Right atrium auricular region (tissue), 2 donors: ENCODE data around the gene ARHGAP32. TPM values are rescaled to one million over a fixed set of nuclear protein-coding genes. Genes with fewer than 3 reads are reported as not detected.

Experiments used
- DNase-seq: peaks from one replicate; pipeline ENCODE4 v3.0.0-alpha.2; 2019; ENCODE audit warnings: low spot score
- H3K27ac ChIP-seq, 2 donors: fragments of 200-600 bp; sonication (generic); 1 replicate in 1 of 2; 2 replicates in 1 of 2; pipeline ENCODE4 v1.5.1; 2016 to 2019
- H3K27me3 ChIP-seq, 2 donors: fragments of 200-600 bp; sonication (generic); one replicate each; pipeline versions ENCODE4 v1.5.1 to v1.6.0; 2017 to 2019
- H3K36me3 ChIP-seq: fragments of 200-600 bp; sonication (generic); one replicate; pipeline ENCODE4 v1.5.1; 2016
- H3K4me1 ChIP-seq, 2 donors: fragments of 200-600 bp; sonication (generic); one replicate each; pipeline versions ENCODE4 v1.5.1 to v1.6.0; 2017 to 2019
- H3K4me3 ChIP-seq, 2 donors: fragments of 200-600 bp; sonication (generic); 1 replicate in 1 of 2; 2 replicates in 1 of 2; pipeline ENCODE4 v1.5.1; 2017 to 2019; ENCODE audit warnings: mild to moderate bottlenecking in 1 of 2, moderate library complexity in 1 of 2
- H3K9me3 ChIP-seq, 2 donors: fragments of 200-600 bp; sonication (generic); one replicate each; pipeline ENCODE4 v1.5.1; 2019
- CTCF ChIP-seq, 2 donors: fragments of 200-600 bp; sonication (generic); IDR thresholded peaks; one replicate each; pipeline ENCODE4 v1.5.1; 2019; ENCODE audit warnings: antibody characterized with exemption in 2 of 2
- total RNA-seq, 2 donors: library from RNA; depleted of rRNA; stranded (reverse); fragments of >200 nt; gene quantifications; one replicate each; pipeline ENCODE4 v1.1.0, GENCODE V29; 2016

ARHGAP32 gene
- total RNA-seq, 2 donors from 2014 or later: 5.2 to 10.5 TPM

DNA sequence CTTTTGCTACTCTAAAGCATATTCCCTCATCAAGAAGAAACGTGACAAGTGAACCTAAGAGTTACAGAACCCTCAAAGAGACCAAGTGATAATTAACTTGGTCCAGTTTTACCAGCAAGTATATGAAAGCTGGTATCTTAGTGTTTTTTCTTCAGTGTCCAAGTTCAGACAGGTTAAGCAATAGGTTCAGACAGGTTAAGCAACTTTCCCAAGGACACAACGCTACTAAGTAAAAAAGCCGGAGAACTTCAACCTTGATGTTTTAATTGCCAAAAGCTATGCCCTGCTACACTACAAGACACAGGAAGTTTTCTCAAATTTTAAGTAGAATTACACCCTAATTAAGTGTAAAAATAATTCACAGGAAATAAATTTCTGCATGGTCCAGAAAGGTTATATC is 30.0 kb upstream of the ARHGAP32 start:
- no peak overlapping the region for H3K4me3 ChIP-seq
- DNase-seq: no peak

GRCh38 chr11:129215506-129216245 is 23.6 kb upstream of the ARHGAP32 start:
- H3K27me3 ChIP-seq: no peaks in the 10 kb centered on the region
- H3K36me3 ChIP-seq: no peaks in the 10 kb centered on the region

More for the DNA sequence above, 30.0 kb upstream of the ARHGAP32 start:
- Histone ChIP-seq H3K9me3 (peaks cover 4 to 22% of the 10 kb centered on the region in 2 donors), H3K36me3 (no peaks in the 10 kb centered on the region), H3K27me3 (no peaks in the 10 kb centered on the region), H3K4me1 (peaks cover 0 to 6% of the 10 kb centered on the region in 2 donors), H3K27ac (no peak overlapping the region)
- no peak for TF ChIP-seq CTCF (IDR thresholded peaks at IDR 0.05)

DNA sequence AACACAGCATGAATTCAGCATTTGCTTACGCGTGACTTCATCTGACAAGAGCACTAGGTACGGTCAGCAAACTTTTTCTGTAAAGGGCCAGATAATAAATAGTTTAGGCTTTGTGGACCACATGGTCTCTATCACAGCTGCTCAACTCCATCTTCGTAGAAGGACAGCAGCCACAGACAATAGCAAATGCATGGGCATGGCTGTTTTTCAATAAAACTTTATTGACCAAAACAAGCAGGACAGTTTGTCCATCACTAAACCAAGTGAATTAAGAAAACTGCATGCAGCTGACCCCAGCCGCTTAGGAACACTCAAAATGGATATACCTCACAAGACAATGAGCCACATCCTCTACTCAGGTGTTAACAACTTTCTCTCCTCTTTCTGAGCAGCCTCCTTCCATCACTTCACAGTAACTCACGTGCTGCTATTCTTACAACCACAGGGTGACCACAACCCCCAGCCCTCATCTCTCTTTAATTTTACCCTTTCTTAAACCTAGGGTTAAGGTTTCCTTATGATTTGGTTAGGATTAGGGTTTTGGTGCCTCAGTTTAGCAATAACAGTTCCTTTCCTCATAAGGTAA is 22.7 kb upstream of the ARHGAP32 start:
- H3K4me1 ChIP-seq: peaks cover 0 to 6% of the 10 kb centered on the region in 2 donors
- no peaks in the 10 kb centered on the region for H3K27me3 ChIP-seq
- no peak overlapping the region for H3K27ac ChIP-seq
- H3K36me3 ChIP-seq: no peaks in the 10 kb centered on the region
- TF ChIP-seq CTCF (IDR thresholded peaks at IDR 0.05): no peak
- no peaks in the 10 kb centered on the region for H3K9me3 ChIP-seq
- no peak overlapping the region for H3K4me3 ChIP-seq
- no peak for DNase-seq

More at GRCh38 chr11:129215506-129216245, 23.6 kb upstream of the ARHGAP32 start:
- Histone ChIP-seq H3K4me3 (no peak overlapping the region), H3K27ac (no peak overlapping the region), H3K4me1 (peaks cover 0 to 6% of the 10 kb centered on the region in 2 donors), H3K9me3 (no peaks in the 10 kb centered on the region)
- TF ChIP-seq CTCF (IDR thresholded peaks at IDR 0.05): no peak
- DNase-seq: no peak

DNA sequence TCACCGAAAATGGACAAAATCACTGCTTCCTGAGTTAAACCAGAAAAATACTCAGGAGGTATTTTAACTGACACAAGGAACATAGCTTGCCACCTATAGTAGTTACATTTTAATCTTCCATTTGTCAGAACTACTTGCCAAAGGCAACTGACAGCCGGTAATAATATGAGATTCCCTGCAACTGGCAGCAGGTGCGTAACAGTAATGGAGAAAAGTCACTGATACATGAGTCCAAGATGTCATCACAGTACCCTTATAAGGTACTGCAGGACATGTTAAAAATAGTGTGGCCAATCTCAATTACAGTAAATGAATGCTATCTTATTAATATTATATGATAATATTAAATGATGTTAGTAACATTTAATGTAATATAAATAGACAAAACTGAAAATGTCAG is 21.1 kb upstream of the ARHGAP32 start:
- Histone ChIP-seq H3K36me3 (no peaks in the 10 kb centered on the region), H3K4me3 (no peak overlapping the region), H3K27me3 (no peaks in the 10 kb centered on the region), H3K27ac (no peak overlapping the region), H3K4me1 (no peaks in the 10 kb centered on the region), H3K9me3 (no peaks in the 10 kb centered on the region)
- no peak for TF ChIP-seq CTCF (IDR thresholded peaks at IDR 0.05)
- no peak for DNase-seq

- DNase-seq: no peak
- no peak overlapping the region for H3K27ac ChIP-seq
- no peaks in the 10 kb centered on the region for H3K4me1 ChIP-seq
- no peak for TF ChIP-seq CTCF (IDR thresholded peaks at IDR 0.05)
- no peaks in the 10 kb centered on the region for H3K27me3 ChIP-seq
- H3K4me3 ChIP-seq: no peak overlapping the region
- H3K9me3 ChIP-seq: no peaks in the 10 kb centered on the region
- no peaks in the 10 kb centered on the region for H3K36me3 ChIP-seq
These were observed 19.3 kb upstream of the ARHGAP32 start for GRCh38 chr11:129211397-129211796.
